ENCODE measurements around the gene ZDHHC8.

DNA sequence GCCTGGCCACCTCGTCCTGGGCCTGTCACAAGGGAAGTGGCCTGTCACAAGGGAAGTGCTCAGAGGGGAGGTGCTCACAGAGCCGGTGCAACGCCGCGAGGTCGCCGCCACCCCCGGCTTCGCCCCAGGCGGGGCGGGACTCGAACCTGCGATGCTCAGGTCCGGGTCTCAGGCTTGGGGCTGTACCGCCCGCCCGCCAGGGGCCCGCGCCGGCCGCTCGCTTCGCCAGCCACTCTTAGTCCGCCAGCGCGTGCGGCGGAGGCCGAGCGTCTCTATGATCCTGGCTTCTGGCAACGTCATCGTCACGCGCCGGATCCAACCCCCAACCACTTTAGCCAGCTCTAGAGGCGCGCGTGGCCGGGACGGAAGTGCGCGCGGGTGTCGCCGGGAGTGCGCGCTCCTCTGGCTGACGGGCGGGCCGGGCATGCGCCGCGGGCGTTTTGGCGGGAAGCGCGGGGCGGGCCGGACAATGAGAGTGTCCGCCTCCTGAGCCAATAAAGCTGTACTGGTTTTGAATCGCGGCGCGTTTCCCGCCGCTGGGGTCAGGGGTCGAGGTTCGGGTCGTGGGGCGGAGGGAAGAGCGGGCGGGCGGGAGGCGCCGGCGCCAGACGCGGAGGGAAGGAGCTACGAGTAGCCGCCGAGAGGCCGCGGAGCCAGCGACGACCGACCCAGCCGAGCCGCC lies 14.5 kb upstream of the ZDHHC8 start, which contains the start of gene TRMT2A:
- TF ChIP-seq, protein P1, sequence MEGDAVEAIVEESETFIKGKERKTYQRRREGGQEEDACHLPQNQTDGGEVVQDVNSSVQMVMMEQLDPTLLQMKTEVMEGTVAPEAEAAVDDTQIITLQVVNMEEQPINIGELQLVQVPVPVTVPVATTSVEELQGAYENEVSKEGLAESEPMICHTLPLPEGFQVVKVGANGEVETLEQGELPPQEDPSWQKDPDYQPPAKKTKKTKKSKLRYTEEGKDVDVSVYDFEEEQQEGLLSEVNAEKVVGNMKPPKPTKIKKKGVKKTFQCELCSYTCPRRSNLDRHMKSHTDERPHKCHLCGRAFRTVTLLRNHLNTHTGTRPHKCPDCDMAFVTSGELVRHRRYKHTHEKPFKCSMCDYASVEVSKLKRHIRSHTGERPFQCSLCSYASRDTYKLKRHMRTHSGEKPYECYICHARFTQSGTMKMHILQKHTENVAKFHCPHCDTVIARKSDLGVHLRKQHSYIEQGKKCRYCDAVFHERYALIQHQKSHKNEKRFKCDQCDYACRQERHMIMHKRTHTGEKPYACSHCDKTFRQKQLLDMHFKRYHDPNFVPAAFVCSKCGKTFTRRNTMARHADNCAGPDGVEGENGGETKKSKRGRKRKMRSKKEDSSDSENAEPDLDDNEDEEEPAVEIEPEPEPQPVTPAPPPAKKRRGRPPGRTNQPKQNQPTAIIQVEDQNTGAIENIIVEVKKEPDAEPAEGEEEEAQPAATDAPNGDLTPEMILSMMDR (IDR thresholded peaks at IDR 0.05) = peak in 6 of 12 donors; percentile 20 to 57 (median 41)
- peak in 1 of 2 donors; percentile 74 for TF ChIP-seq POLR2A (IDR thresholded peaks at IDR 0.05)
